ENCODE results near the gene WFDC10A.
"Not testable (repeated sequence)": the region's sequence is repeated elsewhere in the genome, so short reads cannot be mapped to it uniquely, and the experiment has no call there.

Gene WFDC10A

DNA sequence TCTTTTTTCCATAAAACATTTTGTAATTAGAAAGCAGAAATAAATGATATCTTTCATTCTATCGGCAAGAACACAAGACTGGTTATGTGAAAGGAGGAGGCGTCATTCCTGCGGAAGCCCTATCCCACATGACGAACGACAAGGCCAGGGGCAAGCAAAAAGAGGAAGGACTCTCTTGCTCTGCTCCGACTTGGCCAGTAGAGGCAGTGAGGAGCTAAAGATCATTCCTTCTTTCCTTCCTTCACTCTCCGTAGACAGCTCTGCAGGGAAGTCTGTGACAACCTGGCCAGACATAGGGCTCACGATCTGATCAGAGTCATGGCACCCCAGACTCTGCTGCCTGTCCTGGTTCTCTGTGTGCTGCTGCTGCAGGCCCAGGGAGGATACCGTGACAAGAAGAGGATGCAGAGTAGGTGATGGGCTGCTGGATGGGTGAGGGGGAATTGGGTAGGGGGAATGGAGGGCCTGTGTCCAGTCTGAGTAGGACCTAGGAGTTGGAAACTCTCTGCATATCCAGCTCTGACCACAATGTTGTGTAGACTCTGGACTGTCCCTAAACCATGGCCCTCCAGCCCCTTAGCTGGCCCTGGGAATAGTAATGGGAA is at the start of gene WFDC10A:
Gene WFDC10A, plus strand, starts transcription at position 244 of the 605 bp plus-strand sequence. Its CDS starts 75 bp downstream, at position 319.
- DNase-seq, result no peak

GRCh38 chr20:45581702-45582101 is 47.8 kb upstream of the WFDC10A start:
- DNase-seq, result no peak

- no peak for DNase-seq
Measured at GRCh38 chr20:45583502-45583901, 46.0 kb upstream of the WFDC10A start.

- not testable (repeated sequence) for DNase-seq
Measured at GRCh38 chr20:45584294-45584693, 45.2 kb upstream of the WFDC10A start.

- not testable (repeated sequence) for DNase-seq
Measured at GRCh38 chr20:45585986-45586385, 43.6 kb upstream of the WFDC10A start.

DNA sequence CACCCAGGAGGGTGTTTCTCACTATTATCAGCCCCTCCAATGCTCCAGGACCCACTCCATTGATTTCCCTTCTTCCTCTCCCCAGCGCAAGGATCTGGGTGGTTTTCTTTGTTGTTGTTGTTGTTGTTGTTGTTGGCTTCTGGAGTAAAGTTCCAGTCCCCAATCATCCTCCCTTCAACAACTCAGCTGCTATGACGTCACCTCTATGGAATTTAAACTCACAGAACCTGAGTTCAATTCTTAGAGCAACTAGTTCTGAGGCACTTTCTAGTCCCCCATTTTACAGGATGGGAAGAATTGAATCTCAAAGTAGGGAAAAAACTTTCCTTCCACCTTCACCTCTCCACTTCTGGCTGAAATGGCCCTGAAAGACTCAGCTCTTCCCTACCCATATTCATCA is 40.7 kb upstream of the WFDC10A start:
- DNase-seq, result no peak

GRCh38 chr20:45589725-45590124 is 39.8 kb upstream of the WFDC10A start:
- DNase-seq, result no peak

GRCh38 chr20:45592574-45593189 is 36.9 kb upstream of the WFDC10A start:
- peak; percentile 3 for DNase-seq

DNA sequence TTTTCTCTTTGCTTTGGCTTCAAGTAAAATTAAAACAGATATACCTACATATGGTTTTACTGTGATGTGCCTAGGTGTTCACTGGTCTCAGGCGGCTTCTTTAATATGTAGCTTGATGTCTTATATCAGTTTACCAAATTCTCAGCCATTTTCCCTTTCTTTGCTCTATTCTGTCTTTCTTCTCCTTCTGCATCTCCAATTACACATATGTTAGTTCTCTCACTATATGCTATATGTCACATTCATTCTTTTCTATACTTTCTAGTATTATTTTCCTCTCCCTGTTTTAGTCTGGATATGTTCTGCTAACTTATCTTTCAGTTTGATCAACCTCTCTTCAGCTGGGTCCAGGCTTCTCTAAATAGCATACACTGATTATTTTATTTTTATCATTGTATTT is 36.0 kb upstream of the WFDC10A start:
- DNase-seq, result no peak

GRCh38 chr20:45595235-45595634 is 34.3 kb upstream of the WFDC10A start:
- DNase-seq, result no peak

GRCh38 chr20:45607810-45608209 is 21.7 kb upstream of the WFDC10A start:
- no peak for DNase-seq

- no peak for DNase-seq
Measured at GRCh38 chr20:45611054-45611453, 18.5 kb upstream of the WFDC10A start.

DNA sequence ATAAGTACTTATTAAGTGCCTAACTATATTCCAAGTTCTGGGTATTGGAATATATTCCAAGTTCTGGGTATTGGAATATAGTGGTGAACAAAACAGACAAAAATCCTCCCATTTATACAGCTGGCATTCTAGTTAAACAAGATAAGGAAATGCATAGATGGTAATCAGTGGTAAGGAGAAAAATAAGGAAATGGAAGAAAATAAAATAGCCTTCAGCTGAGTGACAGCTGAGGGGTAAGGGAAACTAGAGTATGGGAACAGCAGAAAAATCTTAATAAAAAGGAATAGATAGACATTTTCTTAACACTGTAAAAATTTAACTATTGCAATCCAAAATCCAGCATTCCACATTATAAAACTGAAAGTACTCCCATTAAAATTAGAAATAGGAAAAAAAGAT is 17.2 kb upstream of the WFDC10A start:
- no peak for DNase-seq

- DNase-seq, result no peak
Measured at GRCh38 chr20:45617591-45617990, 11.9 kb upstream of the WFDC10A start.

DNA sequence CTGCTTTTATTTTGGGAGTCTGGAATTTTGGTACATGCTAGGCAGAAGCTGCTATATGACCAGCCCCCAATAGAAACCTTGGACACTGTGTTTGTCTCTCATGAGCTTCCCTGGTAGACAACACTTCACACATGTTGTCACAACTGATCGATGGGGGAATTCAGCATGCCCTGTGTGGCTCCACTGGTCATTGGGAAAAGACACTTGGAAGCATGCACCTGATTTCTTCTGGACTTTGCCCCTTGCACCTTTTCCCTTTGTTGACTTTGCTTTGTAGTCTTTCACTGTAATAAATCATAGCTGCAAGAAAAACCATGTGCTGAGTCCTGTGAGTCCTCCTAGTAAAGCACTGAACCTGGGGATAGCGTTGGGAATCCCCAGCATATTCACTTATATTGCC is 7.9 kb upstream of the WFDC10A start:
- DNase-seq, result no peak

- no peak for DNase-seq
Measured at GRCh38 chr20:45626540-45626939, 3.0 kb upstream of the WFDC10A start.

GRCh38 chr20:45630371-45630770 is 832 bp downstream of the WFDC10A start:
- no peak for DNase-seq

GRCh38 chr20:45631184-45631583 is 1.6 kb downstream of the WFDC10A start, which contains the start of gene WFDC9:
TSS of gene WFDC9 (minus strand) at chr20:45631284. CDS start at chr20:45610181, 21,103 bp downstream.
- no peak for DNase-seq

DNA sequence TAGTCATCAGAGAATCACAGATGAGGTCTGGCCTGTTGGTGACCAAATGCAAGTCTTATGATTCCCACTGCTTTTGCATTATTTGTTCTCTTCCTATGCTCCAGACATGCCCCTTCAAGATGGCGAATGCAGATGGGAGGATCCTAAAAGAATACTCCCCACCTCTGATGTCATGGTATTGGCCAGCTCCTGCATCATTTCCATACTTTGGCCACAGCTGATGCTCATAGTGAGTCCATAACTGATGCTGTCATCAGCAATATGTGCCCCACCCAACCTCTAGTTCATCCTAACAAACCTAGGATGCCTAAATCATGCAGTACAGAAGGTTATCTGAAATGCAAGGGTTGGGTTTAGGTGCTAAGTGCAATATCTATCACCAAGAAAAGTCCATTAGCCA is 7.0 kb downstream of the WFDC10A start:
- no peak for DNase-seq

GRCh38 chr20:45639687-45640086 is 10.1 kb downstream of the WFDC10A start:
- DNase-seq, result no peak

DNA sequence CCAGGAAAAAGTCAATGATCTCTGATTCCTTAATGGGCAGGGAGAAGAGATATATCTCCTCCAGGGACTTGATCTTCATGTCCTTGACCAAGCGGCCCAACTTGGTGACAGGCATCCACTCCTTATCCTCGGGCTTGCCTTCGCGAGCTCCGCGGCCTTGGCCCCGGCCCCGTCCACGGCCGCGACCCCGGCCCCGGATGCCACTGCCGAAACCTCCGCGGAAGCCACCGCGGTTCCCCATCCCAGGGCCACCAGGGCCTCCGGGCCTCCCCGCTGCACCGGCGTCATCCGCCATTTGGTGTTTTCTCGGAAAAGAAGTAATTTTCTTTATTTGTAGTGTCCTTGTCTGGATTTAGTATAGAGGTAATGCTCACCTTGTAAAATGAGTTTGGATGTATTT is 11.5 kb downstream of the WFDC10A start:
- not testable (repeated sequence) for DNase-seq

DNA sequence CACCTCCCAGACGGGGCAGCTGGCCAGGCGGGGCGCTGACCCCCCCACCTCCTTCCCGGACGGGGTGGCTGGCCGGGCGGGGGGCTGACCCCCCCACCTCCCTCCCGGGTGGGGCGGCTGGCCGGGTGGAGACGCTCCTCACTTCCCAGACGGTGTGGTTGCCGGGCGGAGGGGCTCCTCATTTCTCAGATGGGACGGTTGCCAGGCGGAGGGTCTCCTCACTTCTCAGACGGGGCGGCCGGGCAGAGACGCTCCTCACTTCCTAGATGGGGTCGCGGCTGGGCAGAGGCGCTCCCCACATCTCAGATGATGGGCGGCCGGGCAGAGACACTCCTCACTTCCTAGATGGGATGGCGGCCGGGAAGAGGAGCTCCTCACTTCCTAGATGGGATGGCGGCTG is 16.3 kb downstream of the WFDC10A start:
- DNase-seq, result not testable (repeated sequence)

DNA sequence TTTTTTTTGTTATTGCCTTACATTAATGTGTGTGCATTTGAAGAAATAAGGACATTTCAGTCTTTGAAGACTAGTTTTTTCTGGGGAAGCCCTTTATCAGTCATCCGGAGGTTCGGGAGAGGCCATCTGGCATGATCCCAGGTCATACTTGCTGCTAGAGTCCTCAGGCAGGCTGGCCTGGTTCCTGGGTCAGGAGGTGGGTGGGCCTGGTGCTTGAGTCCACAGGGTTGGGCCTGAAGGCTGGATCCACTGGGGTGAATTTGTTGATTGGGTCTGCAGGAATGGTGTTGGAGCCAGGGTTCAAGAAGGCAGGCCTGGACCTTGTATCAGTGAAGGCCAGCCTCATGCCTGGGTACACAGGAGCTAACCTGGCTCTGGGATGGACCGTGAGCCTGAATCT is 17.3 kb downstream of the WFDC10A start:
- DNase-seq, result no peak

DNA sequence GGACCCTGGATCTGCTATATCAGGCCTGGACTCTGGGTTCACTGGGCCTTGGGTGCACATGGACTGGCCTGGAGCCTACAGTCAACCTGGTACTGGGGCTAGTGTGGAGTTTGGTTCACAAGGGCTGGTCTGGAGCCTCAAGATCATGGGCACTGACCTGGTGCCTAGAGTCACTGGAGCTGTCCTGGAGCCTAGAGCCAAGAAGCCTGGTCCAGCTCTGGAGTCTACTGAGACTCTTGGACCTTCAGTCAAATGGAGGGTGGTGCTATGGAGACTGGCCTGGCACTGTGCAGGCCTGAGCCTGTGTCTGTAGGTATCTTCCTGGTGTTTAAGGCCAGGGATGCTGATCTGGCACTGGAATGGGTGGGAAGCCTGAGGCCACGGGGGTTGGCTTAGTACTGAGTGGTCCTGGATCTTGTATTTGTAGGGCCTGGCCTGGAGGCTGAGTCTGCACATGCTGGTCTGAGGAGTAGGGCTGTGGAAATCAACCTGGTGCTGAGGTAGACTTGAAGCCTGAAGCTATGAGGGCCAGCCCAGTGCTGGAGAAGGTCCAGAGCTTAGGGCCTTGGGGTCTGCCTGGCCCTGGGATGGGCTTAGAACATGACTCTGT is 18.0 kb downstream of the WFDC10A start:
- no peak for DNase-seq

All from midbrain (tissue), 1 donor.